MCF 10A (cell line): ENCODE data around the gene REG1A. TPM values are rescaled to one million over a fixed set of nuclear protein-coding genes. Genes with fewer than 3 reads are reported as not detected.

ENCODE experiments used
- BruUV-seq: library from RNA; stranded (reverse); fragments of 400-500 nt; replicated peaks from 2 replicates; lab custom pipeline; 2021; lab: Mats Ljungman, UMichigan
- CTCF ChIA-PET: fragments of 300-600 bp; sonication (Branson Sonifier 250); formaldehyde crosslinking; extraction: SDS; loops from one replicate; lab custom pipeline; 2021; ENCODE audit warnings: antibody characterized with exemption, inconsistent platforms; lab: Yijun Ruan, JAX
- POLR2A ChIA-PET: fragments of 300-600, 350-650 bp; sonication (Branson Sonifier 250); formaldehyde crosslinking; extraction: SDS; loops from one replicate; lab custom pipeline; 2020; ENCODE audit warnings: antibody characterized with exemption, inconsistent platforms; lab: Yijun Ruan, JAX
- DNase-seq: peaks from one replicate; pipeline ENCODE4 v3.0.0-alpha.2; 2018; ENCODE audit not compliant: unreplicated experiment
- H3K27ac Mint-ChIP-seq: one replicate; pipeline ENCODE4 v1.8.0; 2022; ENCODE audit warnings: mild to moderate bottlenecking, low read depth, mixed read lengths; ENCODE audit not compliant: unreplicated experiment
- H3K27me3 Mint-ChIP-seq: one replicate; pipeline ENCODE4 v1.8.0; 2022; ENCODE audit warnings: mixed read lengths; ENCODE audit not compliant: insufficient read depth, unreplicated experiment
- H3K36me3 Mint-ChIP-seq: one replicate; pipeline ENCODE4 v1.8.0; 2022; ENCODE audit warnings: mild to moderate bottlenecking, moderate library complexity, mixed read lengths; ENCODE audit not compliant: insufficient read depth, unreplicated experiment
- H3K4me1 Mint-ChIP-seq: one replicate; pipeline ENCODE4 v1.8.0; 2022; ENCODE audit warnings: mixed read lengths; ENCODE audit not compliant: insufficient read depth, unreplicated experiment
- H3K4me3 Mint-ChIP-seq: one replicate; pipeline ENCODE4 v1.8.0; 2022; ENCODE audit warnings: mild to moderate bottlenecking, moderate library complexity, mixed read lengths; ENCODE audit not compliant: unreplicated experiment
- H3K9me3 Mint-ChIP-seq: one replicate; pipeline ENCODE4 v1.8.0; 2022; ENCODE audit warnings: mixed read lengths; ENCODE audit not compliant: unreplicated experiment
- intact Hi-C: fragments of 100-400 bp; cut with micrococcal nuclease; formaldehyde crosslinking; loops from 2 replicates; pipeline ENCODE4 v1.14.1; 2022
- total RNA-seq: library from RNA; stranded (reverse); gene quantifications from 2 replicates; pipeline ENCODE4 v1.2.3, GENCODE V29; 2022
- TF ChIP-seq, protein P1 (sequence below): fragments of 200-600 bp; IDR thresholded peaks from one replicate; pipeline ENCODE4 v1.8.0; 2022; ENCODE audit warnings: antibody characterized with exemption, mild to moderate bottlenecking; ENCODE audit not compliant: unreplicated experiment

The REG1A gene
- total RNA-seq, 1 experiment from 2014 or later: not detected

DNA sequence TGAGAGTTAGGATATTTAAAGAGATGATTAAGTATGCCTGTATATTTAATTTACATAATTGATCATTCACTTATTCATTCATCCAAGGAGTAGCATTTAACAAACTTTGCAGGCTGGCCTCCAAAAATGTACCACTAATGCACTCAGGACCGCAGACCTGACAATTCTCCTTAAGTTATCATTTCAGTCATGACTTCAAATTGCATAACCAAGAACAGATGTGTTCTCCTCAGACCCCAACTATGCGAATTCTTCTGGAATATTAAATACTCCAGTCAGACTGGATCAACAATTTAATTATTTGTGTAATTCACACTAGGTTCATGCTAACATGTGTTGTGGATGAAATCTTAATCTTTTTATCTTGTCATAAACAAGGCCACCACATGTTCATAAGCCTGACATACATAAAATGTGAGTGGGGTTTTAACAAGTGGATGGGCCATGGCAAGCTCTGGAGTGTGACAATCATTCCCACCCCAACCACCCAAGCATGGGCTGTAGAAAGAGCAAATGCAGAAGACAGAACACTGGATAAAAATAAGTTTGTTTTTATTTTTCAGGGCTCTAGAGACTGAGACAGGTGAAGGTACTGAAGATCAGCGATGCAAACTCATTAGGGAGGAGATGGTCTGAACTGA is 35.7 kb upstream of the REG1A start:
- no peak overlapping the region for H3K27ac Mint-ChIP-seq
- no peaks in the 10 kb centered on the region for H3K36me3 Mint-ChIP-seq
- no peaks in the 10 kb centered on the region for H3K27me3 Mint-ChIP-seq
- intact Hi-C loops: no loop called here
- POLR2A ChIA-PET: interaction anchor here (0.7 kb wide), 1 partner anchor 722 kb away, joined by 3 read pairs; no protein-coding TSS in a partner anchor
- H3K9me3 Mint-ChIP-seq: peaks cover 41% of the 10 kb centered on the region
- H3K4me3 Mint-ChIP-seq: no peak overlapping the region
- CTCF ChIA-PET: no interaction called here
- no TSS peak for BruUV-seq
- no peaks in the 10 kb centered on the region for H3K4me1 Mint-ChIP-seq
- no peak for DNase-seq
- TF ChIP-seq, protein P1, sequence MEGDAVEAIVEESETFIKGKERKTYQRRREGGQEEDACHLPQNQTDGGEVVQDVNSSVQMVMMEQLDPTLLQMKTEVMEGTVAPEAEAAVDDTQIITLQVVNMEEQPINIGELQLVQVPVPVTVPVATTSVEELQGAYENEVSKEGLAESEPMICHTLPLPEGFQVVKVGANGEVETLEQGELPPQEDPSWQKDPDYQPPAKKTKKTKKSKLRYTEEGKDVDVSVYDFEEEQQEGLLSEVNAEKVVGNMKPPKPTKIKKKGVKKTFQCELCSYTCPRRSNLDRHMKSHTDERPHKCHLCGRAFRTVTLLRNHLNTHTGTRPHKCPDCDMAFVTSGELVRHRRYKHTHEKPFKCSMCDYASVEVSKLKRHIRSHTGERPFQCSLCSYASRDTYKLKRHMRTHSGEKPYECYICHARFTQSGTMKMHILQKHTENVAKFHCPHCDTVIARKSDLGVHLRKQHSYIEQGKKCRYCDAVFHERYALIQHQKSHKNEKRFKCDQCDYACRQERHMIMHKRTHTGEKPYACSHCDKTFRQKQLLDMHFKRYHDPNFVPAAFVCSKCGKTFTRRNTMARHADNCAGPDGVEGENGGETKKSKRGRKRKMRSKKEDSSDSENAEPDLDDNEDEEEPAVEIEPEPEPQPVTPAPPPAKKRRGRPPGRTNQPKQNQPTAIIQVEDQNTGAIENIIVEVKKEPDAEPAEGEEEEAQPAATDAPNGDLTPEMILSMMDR: no peak

- ChIA-PET POLR2A (interaction anchor here (0.7 kb wide), 1 partner anchor 723 kb away, joined by 3 read pairs; no protein-coding TSS in a partner anchor), CTCF (no interaction called here)
- Mint-ChIP-seq H3K27me3 (no peaks in the 10 kb centered on the region), H3K27ac (no peak overlapping the region), H3K4me1 (no peaks in the 10 kb centered on the region), H3K36me3 (no peaks in the 10 kb centered on the region), H3K4me3 (no peak overlapping the region), H3K9me3 (peaks cover 35% of the 10 kb centered on the region)
- intact Hi-C loops: no loop called here
- TF ChIP-seq, protein P1: no peak
- no TSS peak for BruUV-seq
- DNase-seq: no peak
These were observed 34.9 kb upstream of the REG1A start for GRCh38 chr2:79085382-79085781.

- TF ChIP-seq, protein P1: no peak
- no peak overlapping the region for H3K4me3 Mint-ChIP-seq
- intact Hi-C loops: no loop called here
- no peaks in the 10 kb centered on the region for H3K4me1 Mint-ChIP-seq
- H3K36me3 Mint-ChIP-seq: no peaks in the 10 kb centered on the region
- peaks cover 26% of the 10 kb centered on the region for H3K9me3 Mint-ChIP-seq
- no TSS peak for BruUV-seq
- DNase-seq: no peak
- ChIA-PET CTCF (interaction anchor here (0.6 to 0.7 kb wide), 2 partner anchors 118 to 419 kb away, joined by 3 to 4 read pairs; no protein-coding TSS in a partner anchor), POLR2A (no interaction called here)
- H3K27me3 Mint-ChIP-seq: no peaks in the 10 kb centered on the region
- H3K27ac Mint-ChIP-seq: no peak overlapping the region
These were observed 34.0 kb upstream of the REG1A start for GRCh38 chr2:79086255-79086654.

GRCh38 chr2:79087785-79088364 is 32.4 kb upstream of the REG1A start, which contains the start of gene REG1B:
Gene REG1B, minus strand, starts transcription at chr2:79087993. Its CDS starts 381 bp downstream, at chr2:79087612.
- POLR2A ChIA-PET: no interaction called here
- no peak within 1 kb of the TSS for H3K4me3 Mint-ChIP-seq

More at GRCh38 chr2:79087785-79088364, 32.4 kb upstream of the REG1A start, which contains the start of gene REG1B:
- no TSS peak for BruUV-seq
- TF ChIP-seq, protein P1: no peak
- Mint-ChIP-seq H3K27me3 (no peaks in the 10 kb centered on the region), H3K4me1 (no peaks in the 10 kb centered on the region), H3K9me3 (peaks cover 21% of the 10 kb centered on the region), H3K36me3 (no peaks in the 10 kb centered on the region), H3K27ac (no peak within 1 kb of the TSS)
- CTCF ChIA-PET: interaction anchor here (0.6 to 1.3 kb wide), 3 partner anchors 59 to 545 kb away, joined by 3 read pairs; no protein-coding TSS in a partner anchor
- intact Hi-C loops: no loop called here
- no peak for DNase-seq
